ENCODE measurements around the gene FGF19. TPM values are rescaled to one million over a fixed set of nuclear protein-coding genes. Genes with fewer than 3 reads are reported as not detected.
"Not testable (repeated sequence)": the region's sequence is repeated elsewhere in the genome, so short reads cannot be mapped to it uniquely, and the experiment has no call there.

FGF19 gene
- total RNA-seq, 1 experiment from 2014 or later = not detected

DNA sequence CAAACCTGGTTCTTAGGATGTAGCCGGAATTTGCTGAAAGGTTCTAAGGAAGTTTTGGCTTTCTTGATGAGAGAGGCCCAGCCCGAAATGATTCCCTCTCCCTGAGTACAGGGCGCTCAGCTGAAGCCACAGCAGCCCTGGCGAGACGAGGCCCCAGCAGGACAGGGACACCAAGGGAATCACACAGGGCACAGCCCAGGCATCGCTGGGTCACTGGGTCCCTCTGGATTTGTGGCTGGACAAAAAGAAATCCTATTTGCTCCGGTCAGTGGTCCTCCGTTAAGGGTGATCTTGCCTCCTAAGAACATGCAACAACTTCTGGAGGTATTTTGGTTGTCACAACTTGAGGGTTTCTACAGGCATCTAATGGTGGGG lies 6.4 kb downstream of the FGF19 start:
- no peak for DNase-seq (ENCODE audit: low read depth)

DNA sequence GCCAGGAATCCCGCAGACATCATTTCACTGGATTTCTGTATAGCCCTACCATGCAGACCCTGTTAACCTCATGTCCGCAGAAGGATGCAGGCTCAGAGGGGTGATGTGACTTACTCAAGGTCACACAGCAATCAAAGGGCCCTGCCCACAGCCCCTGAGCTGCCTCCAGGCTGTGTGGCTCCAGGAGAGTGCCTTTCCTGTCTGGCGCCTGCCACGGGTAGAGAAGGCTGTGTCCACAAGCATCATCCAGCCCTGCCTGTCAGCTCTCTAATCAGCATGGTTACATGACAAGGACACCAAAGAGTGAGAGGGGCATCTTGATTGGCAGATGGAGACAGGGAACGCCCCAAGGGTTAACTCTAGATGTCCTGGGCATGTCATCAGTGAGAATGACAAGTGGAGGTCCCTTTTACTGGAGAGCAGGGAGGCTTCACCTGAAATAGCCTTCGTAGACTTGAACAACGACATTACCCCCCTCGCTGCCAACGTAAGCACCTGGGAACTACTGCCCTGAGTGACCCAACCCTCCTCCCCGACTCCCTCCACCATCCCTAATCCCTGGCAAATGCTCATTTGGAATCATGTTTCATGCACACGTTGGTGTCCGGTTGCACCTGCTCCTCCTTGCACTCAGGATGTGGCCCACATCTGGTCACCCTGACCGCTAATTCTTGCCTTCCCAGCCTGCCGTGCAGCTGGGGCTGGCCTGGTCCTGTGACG lies 6.9 kb downstream of the FGF19 start:
- DNase-seq (ENCODE audit: low read depth) = no peak

DNA sequence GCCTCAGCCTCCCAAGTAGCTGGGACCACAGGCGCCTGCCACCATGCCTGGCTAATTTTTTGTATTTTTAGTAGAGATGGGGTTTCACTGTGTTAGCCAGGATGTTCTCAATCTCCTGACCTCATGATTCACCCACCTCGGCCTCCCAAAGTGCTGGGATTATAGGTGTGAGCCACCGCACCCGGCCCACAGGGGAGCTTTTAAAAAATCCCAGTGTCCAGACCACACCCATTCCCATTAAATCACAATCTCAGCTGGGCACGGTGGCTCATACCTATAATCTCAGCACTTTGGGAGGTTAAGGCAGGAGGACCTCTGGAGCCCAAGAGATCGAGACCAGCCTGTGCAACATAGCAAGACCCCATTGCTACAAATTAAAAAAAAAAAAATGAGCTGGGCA lies 7.8 kb downstream of the FGF19 start:
- DNase-seq (ENCODE audit: low read depth) = not testable (repeated sequence)

DNA sequence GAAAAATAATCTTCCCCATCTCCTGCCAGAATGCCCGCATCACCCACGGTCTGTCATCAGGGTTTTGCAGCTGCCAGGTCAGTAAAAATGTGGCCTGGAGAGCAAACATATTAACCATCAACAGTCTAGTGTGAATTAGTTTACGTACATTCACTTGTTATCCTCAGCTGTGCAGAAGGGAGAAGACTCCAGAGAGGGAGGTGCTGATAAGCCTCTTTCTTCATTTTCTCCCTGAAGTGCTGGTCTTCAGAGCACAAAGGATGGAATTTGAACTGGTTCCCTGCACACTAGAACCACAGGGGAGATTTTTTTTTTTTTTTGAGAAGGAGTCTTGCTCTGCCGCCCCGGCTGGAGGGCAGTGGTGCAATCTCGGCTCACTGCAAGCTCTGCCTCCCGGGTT lies 8.2 kb downstream of the FGF19 start:
- DNase-seq (ENCODE audit: low read depth) = no peak

DNA sequence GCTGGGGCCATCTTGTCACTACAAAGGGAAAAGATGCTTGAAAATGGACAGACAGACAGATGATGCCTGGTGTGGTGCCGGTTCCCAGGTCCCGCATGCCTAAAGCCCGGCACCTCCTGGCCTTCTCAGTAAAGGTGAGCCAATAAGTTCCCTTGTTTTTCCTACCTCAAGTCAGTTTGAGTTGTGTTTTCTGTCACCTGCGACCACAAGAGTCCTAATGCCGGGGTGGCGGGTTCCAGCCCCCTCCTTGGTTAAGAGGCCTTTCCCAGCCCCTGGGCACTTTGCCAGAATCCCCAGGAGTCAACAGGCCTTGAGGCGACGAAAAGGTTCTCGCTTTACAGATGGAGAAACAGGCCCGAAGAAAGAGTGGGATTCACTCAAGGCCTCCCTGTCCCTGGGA lies 9.0 kb downstream of the FGF19 start:
- DNase-seq (ENCODE audit: low read depth) = no peak

DNA sequence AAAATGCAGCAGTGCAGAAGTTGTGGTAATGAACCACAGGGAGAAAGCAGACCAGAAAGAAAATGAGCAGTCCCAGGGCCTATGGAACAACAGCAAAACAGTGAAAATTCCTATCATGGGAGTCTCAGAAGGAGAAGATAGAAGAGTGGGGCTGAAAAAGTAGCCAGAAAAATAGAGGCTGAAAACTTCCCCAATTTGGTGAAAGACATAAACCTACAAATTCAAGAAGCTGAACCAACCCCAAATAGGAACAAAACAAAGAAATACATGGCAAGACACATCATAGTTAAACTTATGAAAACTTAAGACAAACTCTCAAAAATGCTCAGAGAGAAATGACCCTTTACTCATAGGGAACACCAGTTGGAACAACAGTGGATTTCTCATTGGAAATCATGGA lies 11.4 kb downstream of the FGF19 start:
- no peak for DNase-seq (ENCODE audit: low read depth)

DNA sequence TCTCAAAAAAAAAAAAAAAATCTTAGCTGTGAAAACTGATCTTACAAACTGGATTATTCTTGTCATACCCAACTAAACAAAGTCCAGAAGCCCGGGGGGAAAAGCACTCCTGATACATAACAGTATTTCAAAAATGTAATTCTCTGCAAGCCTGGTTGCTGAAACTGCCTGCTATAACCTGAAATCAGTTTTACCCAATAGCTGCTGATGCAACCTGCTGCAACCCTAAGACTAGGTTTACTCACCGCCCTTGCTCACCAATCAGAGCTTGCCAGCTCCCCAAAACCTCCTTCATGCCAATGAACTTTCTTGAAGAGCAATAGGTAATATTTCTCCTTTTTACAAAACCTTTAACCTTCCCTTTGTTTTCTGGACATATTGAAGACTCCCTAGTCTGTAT lies 12.4 kb downstream of the FGF19 start:
- DNase-seq (ENCODE audit: low read depth) = no peak

DNA sequence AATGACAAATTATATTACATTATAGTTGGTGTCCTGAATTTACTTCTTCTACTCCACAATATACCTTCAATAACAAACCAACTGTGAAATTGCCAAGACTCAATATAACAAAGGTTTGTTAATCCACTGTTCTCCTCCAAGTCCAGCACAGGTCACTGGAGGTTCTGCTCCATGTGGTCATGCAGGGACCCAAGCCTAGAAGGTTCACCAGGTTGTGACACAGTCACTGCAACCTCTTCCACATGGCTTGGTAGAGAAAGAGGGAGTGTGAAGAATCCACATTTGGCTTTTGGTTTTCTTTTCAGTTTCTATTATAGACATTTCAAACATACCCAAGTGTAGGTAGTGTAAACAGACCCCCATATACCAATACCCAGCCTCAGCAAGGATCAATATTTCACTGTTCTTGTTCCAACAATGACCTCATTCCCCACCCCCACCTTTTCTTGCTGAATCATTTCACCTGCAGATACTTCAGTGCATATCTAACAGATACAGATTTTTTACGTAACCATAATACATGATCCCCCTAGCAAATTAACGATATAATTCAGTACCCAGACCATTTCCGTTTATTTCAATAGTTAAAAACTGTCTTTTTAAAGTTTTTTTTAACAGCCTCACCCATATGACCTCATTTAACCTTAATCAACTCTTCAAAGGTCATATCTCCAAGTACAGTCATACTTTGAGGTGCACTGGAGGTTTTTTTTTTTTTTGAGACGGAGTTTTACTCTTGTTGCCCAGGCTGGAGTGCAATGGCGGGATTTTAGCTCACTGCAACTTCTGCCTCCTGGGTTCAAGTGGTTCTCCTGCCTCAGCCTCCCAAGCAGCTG lies 14.1 kb downstream of the FGF19 start:
- no peak for DNase-seq (ENCODE audit: low read depth)

DNA sequence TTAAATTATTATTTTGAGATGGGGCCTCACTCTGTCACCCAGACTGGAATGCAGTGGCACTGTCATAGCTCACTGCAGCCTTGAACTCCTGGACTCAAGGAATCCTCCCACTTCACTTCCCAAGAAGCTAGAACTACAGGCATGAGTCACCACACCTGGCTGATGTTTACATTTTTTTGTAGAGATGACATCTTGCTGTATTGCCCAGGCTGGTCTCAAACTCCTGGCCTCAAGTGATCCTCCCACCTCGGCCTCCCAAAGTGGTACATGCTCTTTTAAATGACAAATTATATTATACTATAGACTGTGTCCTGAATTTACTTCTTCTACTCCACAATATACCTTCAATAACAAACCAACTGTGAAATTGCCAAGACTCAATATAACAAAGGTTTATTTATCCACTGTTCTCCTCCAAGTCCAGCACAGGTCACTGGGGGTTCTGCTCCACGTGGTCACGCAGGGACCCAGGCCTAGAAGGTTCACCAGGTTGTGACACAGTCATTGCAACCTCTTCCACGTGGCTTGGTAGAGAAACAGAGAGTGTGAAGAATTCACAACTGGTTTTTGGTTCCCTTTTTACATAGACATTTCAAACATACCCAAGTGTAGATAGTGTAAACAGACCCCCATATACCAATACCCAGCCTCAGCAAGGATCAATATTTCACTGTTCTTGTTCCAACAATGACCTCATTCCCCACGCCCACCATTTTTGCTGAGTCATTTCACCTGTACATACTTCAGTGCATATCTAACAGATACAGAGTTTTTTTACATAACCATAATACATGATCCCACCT lies 15.7 kb downstream of the FGF19 start:
- DNase-seq (ENCODE audit: low read depth) = not testable (repeated sequence)

DNA sequence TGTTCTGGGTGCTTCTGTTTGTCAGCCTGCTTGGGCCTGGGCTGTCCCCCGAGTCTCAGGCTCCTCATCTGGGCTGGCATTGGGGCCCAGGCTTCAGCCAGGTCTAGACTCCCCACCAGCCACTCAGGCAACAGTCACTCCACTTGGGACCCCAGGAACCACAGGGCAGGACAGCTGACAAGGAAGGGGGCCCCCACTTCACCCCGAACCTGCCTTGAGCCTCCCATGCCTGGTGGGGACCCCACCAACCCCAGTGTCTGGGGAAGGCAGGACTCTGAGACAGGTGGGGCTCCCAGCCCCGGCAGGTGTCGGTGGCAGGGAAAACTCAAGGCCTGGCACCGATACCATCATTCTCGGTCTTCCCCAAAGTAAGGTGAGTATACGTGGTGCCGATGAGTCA lies 17.0 kb downstream of the FGF19 start:
- DNase-seq (ENCODE audit: low read depth) = no peak

DNA sequence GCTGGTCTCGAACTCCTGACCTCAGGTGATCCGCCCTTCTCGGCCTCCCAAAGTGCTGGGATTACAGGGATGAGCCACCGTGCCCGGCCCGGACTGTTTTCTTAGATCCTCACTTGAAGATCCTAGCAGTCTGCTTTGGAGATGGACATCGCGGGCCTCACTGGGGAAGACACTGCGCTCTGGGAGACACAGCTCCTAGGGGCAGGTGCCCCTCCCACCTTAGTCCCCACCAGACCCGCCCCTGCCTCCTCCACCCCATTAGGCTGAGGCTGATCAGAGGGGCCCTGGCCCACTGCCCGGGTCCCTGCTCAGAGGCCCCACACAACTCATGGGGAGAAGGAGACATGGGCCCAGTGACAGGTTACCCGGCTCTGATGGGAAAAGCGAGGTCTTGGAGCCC lies 17.4 kb downstream of the FGF19 start:
- no peak for DNase-seq (ENCODE audit: low read depth)

DNA sequence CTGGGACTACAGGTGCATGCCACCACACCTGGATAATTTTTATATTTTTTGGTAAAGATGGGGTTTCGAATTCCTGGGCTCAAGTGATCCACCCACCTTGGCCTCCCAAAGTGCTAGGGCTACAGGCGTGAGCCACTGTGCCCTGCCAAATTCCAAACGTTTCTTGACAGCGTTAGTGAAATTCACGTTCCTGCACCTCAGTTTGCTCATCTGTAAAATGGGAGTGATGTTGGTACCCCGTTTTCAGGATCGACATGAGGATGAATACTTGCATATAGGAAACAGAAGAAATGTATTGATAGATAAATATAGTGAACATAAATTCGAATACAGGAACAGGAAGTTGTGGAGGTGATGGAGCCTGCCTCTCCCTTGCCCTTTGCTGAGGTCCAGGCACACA lies 18.5 kb downstream of the FGF19 start:
- DNase-seq (ENCODE audit: low read depth) = no peak

DNA sequence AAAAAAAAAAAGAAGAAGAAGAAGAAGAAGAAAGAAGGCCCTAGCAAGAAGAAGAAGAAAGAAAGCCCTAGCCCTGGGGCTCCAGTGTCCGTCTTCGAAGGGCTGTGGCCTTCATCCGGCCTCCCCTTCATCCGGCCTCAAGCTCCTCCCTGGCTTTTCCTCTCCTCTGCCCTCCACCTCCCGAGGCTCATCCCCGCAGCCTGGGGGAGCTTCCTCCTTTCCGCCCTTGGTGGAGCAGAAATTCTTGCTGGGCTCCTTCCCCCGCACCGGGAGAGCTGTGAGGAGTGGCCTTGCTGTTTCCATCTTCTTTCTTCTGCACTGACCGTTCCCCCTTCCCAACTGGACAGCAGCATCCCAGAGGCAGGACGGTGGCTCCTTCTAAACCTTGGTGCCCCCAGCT lies 19.2 kb downstream of the FGF19 start:
- DNase-seq (ENCODE audit: low read depth) = no peak

DNA sequence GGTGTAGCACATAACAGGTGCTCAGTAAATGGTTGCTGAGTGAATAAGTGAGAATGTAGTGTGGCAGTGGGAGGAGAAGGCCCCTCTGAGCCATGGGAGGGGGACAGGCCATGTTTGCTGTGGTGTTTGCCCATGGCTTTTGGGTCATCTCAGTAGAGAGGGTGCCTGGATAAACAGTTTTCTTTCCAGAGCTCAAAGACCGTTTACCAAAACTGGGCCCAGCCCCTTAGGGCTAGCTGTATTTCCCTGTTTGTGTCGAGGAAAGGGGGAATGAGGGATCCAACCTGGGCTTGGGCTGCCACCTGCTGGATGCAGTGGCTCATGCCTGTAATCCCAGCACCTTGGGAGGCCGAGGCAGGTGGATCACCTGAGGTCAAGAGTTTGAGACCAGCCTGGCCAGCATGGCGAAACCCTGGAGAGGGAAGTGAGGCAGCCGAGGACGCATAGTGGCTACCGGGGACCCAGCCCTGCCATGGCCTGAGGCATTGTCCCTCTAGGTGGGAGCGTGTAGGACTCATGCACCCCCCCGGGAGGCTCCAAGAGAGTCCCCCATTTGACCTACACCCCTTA lies 20.0 kb downstream of the FGF19 start:
- peak; percentile 35 for DNase-seq (ENCODE audit: low read depth)

DNA sequence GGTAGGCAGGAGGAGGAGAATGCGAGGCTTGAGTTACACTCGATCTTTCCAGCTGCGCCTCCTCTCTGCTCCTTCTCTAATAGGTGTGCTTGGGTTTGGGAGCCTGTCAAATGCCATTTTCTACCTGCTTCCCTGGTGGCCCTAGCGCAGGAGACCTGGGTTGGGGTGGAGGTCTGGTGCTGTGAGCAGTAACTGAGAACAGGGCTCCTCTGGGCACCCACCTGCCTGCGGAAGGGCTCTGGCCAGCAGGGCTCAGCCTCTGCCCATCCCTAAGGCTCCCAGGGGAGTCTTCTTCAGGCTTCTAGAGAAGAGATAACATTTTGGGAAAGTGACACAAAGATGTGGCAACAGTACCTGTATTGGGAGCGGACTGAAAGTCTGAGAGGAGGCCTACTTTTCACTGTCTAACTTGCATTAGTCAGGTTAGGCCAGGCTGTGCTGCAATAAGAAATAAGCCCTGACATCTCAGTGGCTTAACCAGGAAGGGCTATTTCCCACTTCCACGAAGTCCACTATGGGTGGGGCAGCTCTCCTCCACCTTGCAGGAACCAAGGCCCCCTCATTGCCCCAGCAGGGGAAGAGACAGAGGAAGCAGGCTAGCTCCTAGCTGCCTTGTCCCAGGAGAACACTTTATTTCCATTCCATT lies 21.0 kb downstream of the FGF19 start:
- DNase-seq (ENCODE audit: low read depth) = no peak

DNA sequence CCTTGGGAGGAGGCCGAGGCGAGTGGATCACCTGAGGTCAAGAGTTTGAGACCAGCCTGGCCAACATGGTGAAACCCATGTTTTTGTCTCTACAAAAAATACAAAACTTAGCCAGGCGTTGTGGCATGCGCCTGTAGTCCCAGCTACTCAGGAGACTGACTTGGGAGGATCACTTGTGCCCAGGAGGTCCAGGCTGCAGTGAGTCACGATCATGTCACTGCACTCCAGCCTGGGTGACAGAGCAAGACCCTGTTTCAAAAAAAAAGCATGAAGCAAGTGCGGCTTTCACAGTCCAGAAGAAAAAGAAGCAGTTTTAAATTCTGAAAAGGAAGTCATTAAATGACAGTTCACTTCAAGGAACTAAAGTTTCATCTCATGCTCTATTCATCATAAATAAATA lies 21.6 kb downstream of the FGF19 start:
- peak; percentile 52 for DNase-seq (ENCODE audit: low read depth)

DNA sequence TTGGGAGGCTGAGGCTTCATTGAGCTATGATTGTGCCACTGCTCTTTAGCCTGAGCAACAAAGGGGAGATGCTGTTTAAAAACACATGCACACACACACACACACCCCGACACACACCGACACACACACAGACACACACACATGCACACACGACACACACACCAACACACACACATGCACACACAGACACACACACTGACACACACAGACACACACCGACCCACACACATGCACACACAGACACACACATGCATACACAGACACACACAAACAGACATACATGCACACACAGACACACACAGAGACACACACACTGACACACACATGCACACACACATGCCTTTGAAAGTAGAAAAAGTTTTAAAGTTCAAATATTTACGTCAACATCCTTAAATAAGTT lies 23.1 kb downstream of the FGF19 start:
- no peak for DNase-seq (ENCODE audit: low read depth)

DNA sequence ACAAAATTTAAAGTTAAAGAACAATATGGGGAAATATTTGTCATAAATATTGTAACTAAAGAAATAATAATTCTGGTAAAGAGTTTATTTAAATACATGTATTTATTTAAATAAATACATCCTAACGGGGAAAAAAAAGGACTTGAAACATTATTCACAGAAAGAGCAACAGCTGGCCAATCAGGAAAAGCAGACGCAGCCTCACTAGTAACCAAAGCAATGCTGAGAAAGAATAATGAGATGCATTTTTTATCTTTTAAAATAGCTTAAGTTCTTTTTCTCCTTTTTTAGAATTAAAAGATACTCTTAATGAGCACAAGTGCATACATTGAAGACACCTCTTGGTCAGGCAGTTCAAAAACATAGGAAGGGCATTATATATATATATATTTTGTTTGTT lies 26.1 kb downstream of the FGF19 start:
- no peak for DNase-seq (ENCODE audit: low read depth)

DNA sequence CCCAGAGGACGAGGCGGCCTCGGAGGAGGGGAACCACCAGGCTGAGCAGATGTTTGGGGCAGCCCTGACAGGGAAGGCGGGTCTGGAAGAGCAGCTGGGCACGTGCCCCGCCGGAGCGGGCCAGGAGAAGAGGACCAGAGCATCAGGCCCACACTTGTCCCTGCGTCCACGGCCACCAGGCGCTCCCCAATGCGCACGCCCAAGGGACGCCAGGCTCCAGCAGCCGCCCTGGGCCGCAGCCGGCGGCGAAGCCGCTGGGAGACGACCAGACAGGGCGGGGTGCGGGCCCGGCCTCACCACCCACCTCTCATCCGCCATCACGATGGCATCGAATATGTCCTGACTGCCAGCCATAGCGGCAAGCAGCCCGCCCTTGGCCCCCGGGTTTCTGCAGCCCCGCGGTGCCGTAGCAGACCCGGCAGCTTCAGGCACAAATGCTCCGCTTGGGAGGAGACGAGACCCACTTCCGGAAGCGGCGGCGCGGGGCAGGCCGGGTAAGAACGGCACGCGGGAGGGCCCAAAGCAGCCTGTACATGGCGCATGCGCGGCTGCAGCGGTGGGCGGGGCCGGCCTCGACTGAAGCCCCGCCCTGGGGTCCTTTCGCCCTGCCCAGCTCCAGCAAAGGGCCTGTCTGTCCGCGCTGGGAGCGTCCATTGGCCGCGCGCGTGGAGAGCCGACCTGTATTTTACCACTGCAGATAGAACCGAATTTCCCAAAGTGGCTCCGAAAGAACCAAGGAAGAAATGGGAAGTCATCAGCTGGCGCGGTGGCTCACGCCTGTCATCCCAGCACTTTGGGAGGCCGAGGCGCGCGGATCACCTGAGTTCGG lies 28.7 kb downstream of the FGF19 start, which contains the start of gene LTO1:
LTO1 (minus strand) TSS at position 468 of the 829 bp plus-strand sequence; CDS start at position 354, 114 bp downstream.
- peak; percentile 97 for DNase-seq (ENCODE audit: low read depth)

DNA sequence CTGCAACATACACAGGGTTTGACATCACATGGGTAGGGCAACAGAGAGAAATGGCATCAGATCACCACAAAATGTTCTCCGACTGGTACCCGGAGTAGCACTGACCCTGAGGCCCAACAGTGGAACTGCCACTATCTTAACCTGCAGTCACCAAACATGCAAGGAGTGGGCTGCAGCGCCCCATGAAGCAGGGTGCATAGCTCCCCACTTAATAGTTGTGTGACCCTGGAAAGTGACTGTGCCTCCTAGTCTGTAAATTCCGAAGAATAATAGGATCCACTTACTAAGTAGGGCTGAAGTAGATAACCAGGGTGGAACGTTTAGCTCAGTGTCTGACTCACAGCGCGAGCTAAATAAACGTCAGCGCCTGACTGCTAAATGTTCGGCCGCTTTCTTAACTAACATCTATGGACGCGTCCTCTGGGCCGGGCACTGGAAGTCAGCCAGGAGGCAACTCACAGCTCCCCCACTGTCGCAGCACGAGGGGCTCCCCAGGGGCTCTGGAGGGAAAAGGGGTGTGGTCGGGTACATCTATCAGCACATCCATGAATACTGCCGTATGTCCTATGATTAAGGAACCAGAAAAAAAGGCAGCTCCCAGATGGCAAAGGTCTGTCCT lies 29.4 kb downstream of the FGF19 start:
- DNase-seq (ENCODE audit: low read depth) = peak; percentile 44
